PC-3 (cell line): ENCODE measurements around the gene TMEM17.

ENCODE experiments used
- EZH2 ChIP-seq: fragments of 300-600 bp; sonication (generic); IDR thresholded peaks from one replicate; pipeline ENCODE4 v1.6.1; 2017; ENCODE audit warnings: antibody characterized with exemption, mild to moderate bottlenecking, low read length; ENCODE audit not compliant: unreplicated experiment
- EZH2phosphoT487 ChIP-seq: fragments of 300-600 bp; sonication (generic); IDR thresholded peaks from 2 replicates; pipeline ENCODE4 v1.6.1; 2018; ENCODE audit warnings: mild to moderate bottlenecking, antibody characterized with exemption, low read length, borderline replicate concordance
- TF ChIP-seq, protein P1 (sequence below): fragments of 300-600 bp; sonication (generic); conservative IDR thresholded peaks from 2 replicates; pipeline ENCODE4 v1.5.1; 2017; ENCODE audit warnings: antibody characterized with exemption, low read depth, mild to moderate bottlenecking, low read length

GRCh38 chr2:62501794-62502500 is 4.0 kb downstream of the TMEM17 start:
- TF ChIP-seq, protein P1, sequence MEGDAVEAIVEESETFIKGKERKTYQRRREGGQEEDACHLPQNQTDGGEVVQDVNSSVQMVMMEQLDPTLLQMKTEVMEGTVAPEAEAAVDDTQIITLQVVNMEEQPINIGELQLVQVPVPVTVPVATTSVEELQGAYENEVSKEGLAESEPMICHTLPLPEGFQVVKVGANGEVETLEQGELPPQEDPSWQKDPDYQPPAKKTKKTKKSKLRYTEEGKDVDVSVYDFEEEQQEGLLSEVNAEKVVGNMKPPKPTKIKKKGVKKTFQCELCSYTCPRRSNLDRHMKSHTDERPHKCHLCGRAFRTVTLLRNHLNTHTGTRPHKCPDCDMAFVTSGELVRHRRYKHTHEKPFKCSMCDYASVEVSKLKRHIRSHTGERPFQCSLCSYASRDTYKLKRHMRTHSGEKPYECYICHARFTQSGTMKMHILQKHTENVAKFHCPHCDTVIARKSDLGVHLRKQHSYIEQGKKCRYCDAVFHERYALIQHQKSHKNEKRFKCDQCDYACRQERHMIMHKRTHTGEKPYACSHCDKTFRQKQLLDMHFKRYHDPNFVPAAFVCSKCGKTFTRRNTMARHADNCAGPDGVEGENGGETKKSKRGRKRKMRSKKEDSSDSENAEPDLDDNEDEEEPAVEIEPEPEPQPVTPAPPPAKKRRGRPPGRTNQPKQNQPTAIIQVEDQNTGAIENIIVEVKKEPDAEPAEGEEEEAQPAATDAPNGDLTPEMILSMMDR, result no peak
- TF ChIP-seq EZH2phosphoT487 (no peak), EZH2 (no peak)
